Peyer's patch (tissue), 4 donors: ENCODE results near the gene RXRG.

Source experiments
- CTCF ChIP-seq, 6 experiments: fragments of 450-650 bp in 4 of 6; fragments of 200-600 bp in 2 of 6; sonication (generic) in 1 of 6; IDR thresholded peaks; one replicate each; pipeline ENCODE4 v1.5.1; 2017 to 2019; ENCODE audit warnings: antibody characterized with exemption in 6 of 6, mild to moderate bottlenecking in 3 of 6, moderate library complexity in 1 of 6
- POLR2A ChIP-seq, 2 donors: fragments of 450-650 bp; IDR thresholded peaks; one replicate each; pipeline ENCODE4 v1.5.1; 2017; ENCODE audit warnings: antibody characterized with exemption in 2 of 2, mild to moderate bottlenecking in 2 of 2, moderate library complexity in 2 of 2

GRCh38 chr1:165353731-165354671 is 90.9 kb downstream of the RXRG start:
- TF ChIP-seq CTCF (IDR thresholded peaks at IDR 0.05) (no peak), POLR2A (IDR thresholded peaks at IDR 0.05) (no peak)
